ENCODE data around the gene RSRC2.
"Not testable (repeated sequence)": the region's sequence is repeated elsewhere in the genome, so short reads cannot be mapped to it uniquely, and the experiment has no call there.

- not testable (repeated sequence) for TF ChIP-seq YY1 (IDR thresholded peaks at IDR 0.05; ENCODE audit: insufficient read depth, insufficient read length); ZNF274 (IDR thresholded peaks at IDR 0.05; ENCODE audit: low read depth, low read length); SUZ12 (IDR thresholded peaks at IDR 0.05; ENCODE audit: extremely low read depth, insufficient read depth, insufficient read length)
These were observed 56.9 kb downstream of the RSRC2 start for GRCh38 chr12:122469856-122470255.

All from NT2/D1 (cell line).